ENCODE results near the gene SUSD5. TPM values are rescaled to one million over a fixed set of nuclear protein-coding genes. Genes with fewer than 3 reads are reported as not detected.

The SUSD5 gene
- total RNA-seq, 1 experiment from 2014 or later, result 4.9 TPM

- Histone ChIP-seq H3K23me2 (ENCODE audit: insufficient read length, low read depth, low read length, poor library complexity, severe bottlenecking) (peaks cover 6% of the 10 kb centered on the region), H4K8ac (replicated peaks; ENCODE audit: insufficient read length, low read depth, low read length) (no peak overlapping the region), H2AK5ac (ENCODE audit: insufficient read length, low read length) (no peak overlapping the region), H2AFZ (ENCODE audit: low read length) (no peak overlapping the region), H2BK20ac (ENCODE audit: low read depth, low read length, poor library complexity, severe bottlenecking) (no peak overlapping the region), H3K79me1 (ENCODE audit: insufficient read depth, low read depth, low read length, poor library complexity, severe bottlenecking) (no peaks in the 10 kb centered on the region), H3K18ac (ENCODE audit: insufficient read length, low read depth, low read length) (no peak overlapping the region), H3K79me2 (ENCODE audit: insufficient read depth, low read length) (no peaks in the 10 kb centered on the region), H2BK12ac (ENCODE audit: insufficient read length, low read depth, low read length) (no peak overlapping the region), H2BK5ac (ENCODE audit: insufficient read length, low read length) (no peak overlapping the region), H3K4me1 (ENCODE audit: insufficient read depth, low read length) (no peaks in the 10 kb centered on the region), H3K56ac (ENCODE audit: insufficient read length, low read depth, low read length) (no peak overlapping the region), H4K91ac (ENCODE audit: insufficient read length, low read depth, low read length) (no peak overlapping the region), H2BK120ac (ENCODE audit: low read depth, low read length, poor library complexity, severe bottlenecking) (no peak overlapping the region), H3K23ac (ENCODE audit: insufficient read length, low read depth, low read length) (no peak overlapping the region), H3K4ac (ENCODE audit: low read depth, low read length) (no peak overlapping the region), H3K9me3 (ENCODE audit: control insufficient read depth, low read depth, low read length) (no peaks in the 10 kb centered on the region), H3K9ac (ENCODE audit: extremely low read depth, insufficient read length, low read length) (no peak overlapping the region), H3T11ph (ENCODE audit: low read length) (no peak overlapping the region), H3K4me2 (ENCODE audit: insufficient read depth, insufficient read length, low read length) (no peak overlapping the region), H3K27me3 (ENCODE audit: insufficient read depth, low read length) (peaks cover 1% of the 10 kb centered on the region; the same call in 1 of the 2 replicates), H3K27ac (ENCODE audit: insufficient read length, low read depth, low read length) (no peak overlapping the region), H2BK15ac (ENCODE audit: low read depth, low read length) (no peak overlapping the region), H3K14ac (ENCODE audit: insufficient read depth, low read length) (no peak overlapping the region), H4K5ac (ENCODE audit: insufficient read length, low read depth, low read length) (no peak overlapping the region), H4K20me1 (ENCODE audit: control insufficient read depth, insufficient read depth, insufficient read length) (no peaks in the 10 kb centered on the region)
- Mint-ChIP-seq H3K9me3 (peaks cover 14 to 15% of the 10 kb centered on the region in 2 experiments), H3K36me3 (ENCODE audit: insufficient read depth in 1 of 3, low read depth in 3 of 3) (peaks cover 11 to 19% (median 15%) of the 10 kb centered on the region in 3 experiments), H3K27ac (no peak overlapping the region), H3K27me3 (ENCODE audit: low read depth) (peaks cover 18% of the 10 kb centered on the region), H3K4me1 (no peaks in the 10 kb centered on the region), H3K4me3 (no peak overlapping the region)
- DNase-seq, result no peak
- no CpG with 5 or more reads among the region's 1 CpG for WGBS (ENCODE audit: extremely low coverage, insufficient read length, low lambda C conversion rate)
- TF ChIP-seq CTCF (conservative IDR thresholded peaks at IDR 0.05), result no peak
These were observed 7.2 kb downstream of the SUSD5 start for GRCh38 chr3:33211444-33211843.
